GM12878 (cell line): ENCODE measurements around the gene PIK3R5. TPM values are rescaled to one million over a fixed set of nuclear protein-coding genes. Genes with fewer than 3 reads are reported as not detected.

ENCODE experiments used
- ATAC-seq: fragments of 200-7000 bp; cut with Tn5 transposase; 3 replicates; pipeline ENCODE4 v1.9.1; 2020; ENCODE audit warnings: mild to moderate bottlenecking, moderate library complexity
- BruUV-seq: library from RNA; stranded (reverse); fragments of 400-500 nt; replicated peaks from 2 replicates; lab custom pipeline; 2021; lab: Mats Ljungman, UMichigan
- CTCF ChIA-PET: fragments of 300-600 bp; sonication (Branson Sonifier 250); formaldehyde crosslinking; extraction: SDS; loops from one replicate; lab custom pipeline; 2021; ENCODE audit warnings: inconsistent platforms; lab: Yijun Ruan, JAX
- POLR2A ChIA-PET: fragments of 350-600 bp; formaldehyde crosslinking; extraction: SDS; loops from one replicate; lab custom pipeline; 2021; ENCODE audit warnings: inconsistent platforms; lab: Charles Lee
- RAD21 ChIA-PET: fragments of 300-600 bp; sonication (Branson Sonifier 250); formaldehyde crosslinking; loops from one replicate; lab custom pipeline; 2023; ENCODE audit warnings: antibody characterized with exemption; ENCODE audit not compliant: unreplicated experiment; lab: Charles Lee
- SMC1A ChIA-PET: fragments of 300-600 bp; sonication (Branson Sonifier 250); formaldehyde crosslinking; loops from one replicate; lab custom pipeline; 2023; ENCODE audit not compliant: unreplicated experiment, uncharacterized antibody; lab: Charles Lee
- DNase-seq: peaks from one replicate; pipeline ENCODE4 v3.0.0-alpha.2; 2011; ENCODE audit warnings: low read depth, low spot score
- FAIRE-seq: peaks from 3 replicates; lab custom pipeline; 2011; peaks lifted over from hg19 to GRCh38; lab: Jason Lieb, UNC
- H2AFZ ChIP-seq: 2 replicates; pipeline ENCODE4 v1.6.0; 2011; ENCODE audit warnings: low read depth, low read length, control low read depth; ENCODE audit not compliant: control insufficient read depth
- H3K27ac ChIP-seq: 2 replicates; pipeline ENCODE4 v1.5.1; 2011; ENCODE audit warnings: control low read depth; ENCODE audit not compliant: control insufficient read depth, insufficient read depth
- H3K27me3 ChIP-seq, 2 experiments: replicated peaks in 1 of 2; 2 replicates each; pipeline versions ENCODE4 v1.6.0 to v1.6.1; 2011; ENCODE audit warnings: low read length in 1 of 2; ENCODE audit not compliant: control insufficient read depth in 2 of 2, insufficient read depth in 2 of 2
- H3K36me3 ChIP-seq, 2 experiments: 2 replicates each; pipeline ENCODE4 v1.5.1; 2011; ENCODE audit warnings: low read length in 1 of 2; ENCODE audit not compliant: control insufficient read depth in 2 of 2, insufficient read depth in 2 of 2
- H3K4me1 ChIP-seq: 2 replicates; pipeline ENCODE4 v1.6.1; 2011; ENCODE audit warnings: mild to moderate bottlenecking, low read length, moderate library complexity, mixed read lengths; ENCODE audit not compliant: control insufficient read depth, insufficient read depth
- H3K4me2 ChIP-seq: 2 replicates; pipeline ENCODE4 v1.6.0; 2011; ENCODE audit warnings: control low read depth; ENCODE audit not compliant: control insufficient read depth, insufficient read depth
- H3K4me3 ChIP-seq: fragments of 200-600 bp; sonication (generic); 2 replicates; pipeline ENCODE4 v1.5.1; 2016
- H3K79me2 ChIP-seq: 2 replicates; pipeline ENCODE4 v1.6.0; 2011; ENCODE audit warnings: low read length; ENCODE audit not compliant: control insufficient read depth, insufficient read depth
- H3K9ac ChIP-seq: 2 replicates; pipeline ENCODE4 v1.8.0; 2011; ENCODE audit warnings: low read length, control low read depth, mixed read lengths; ENCODE audit not compliant: control insufficient read depth, insufficient read depth
- H3K9me3 ChIP-seq: replicated peaks from 3 replicates; pipeline ENCODE4 v1.5.1; 2011; ENCODE audit warnings: mild to moderate bottlenecking, low read length; ENCODE audit not compliant: control insufficient read depth, insufficient read depth
- H4K20me1 ChIP-seq: 2 replicates; pipeline ENCODE4 v1.6.0; 2011; ENCODE audit not compliant: control insufficient read depth, insufficient read depth
- BCL3 ChIP-seq: IDR thresholded peaks from 2 replicates; pipeline ENCODE4 v1.6.1; 2011; ENCODE audit warnings: borderline replicate concordance, low read depth, mild to moderate bottlenecking, moderate library complexity, low read length; ENCODE audit not compliant: insufficient read depth, poor library complexity, severe bottlenecking
- BRCA1 ChIP-seq: IDR thresholded peaks from 2 replicates; pipeline ENCODE4 v1.6.1; 2011; ENCODE audit warnings: low read depth, low read length, improper control_type of control experiment
- FOXM1 ChIP-seq: IDR thresholded peaks from 2 replicates; pipeline ENCODE4 v1.6.1; 2012; ENCODE audit warnings: low read depth, mild to moderate bottlenecking, inconsistent platforms, low read length, moderate library complexity
- IKZF1 ChIP-seq: fragments of 450-650 bp; conservative IDR thresholded peaks from 2 replicates; pipeline ENCODE4 v1.6.1; 2017; ENCODE audit warnings: antibody characterized with exemption, mild to moderate bottlenecking
- JUND ChIP-seq: IDR thresholded peaks from 2 replicates; pipeline ENCODE4 v1.6.1; 2012; ENCODE audit warnings: low read depth, mild to moderate bottlenecking, low read length, improper control_type of control experiment, moderate library complexity
- NFYB ChIP-seq: IDR thresholded peaks from 2 replicates; pipeline ENCODE4 v1.6.1; 2011; ENCODE audit warnings: low read depth, mild to moderate bottlenecking, low read length, improper control_type of control experiment, moderate library complexity; ENCODE audit not compliant: insufficient read depth
- NKRF ChIP-seq: fragments of 450-650 bp; conservative IDR thresholded peaks from 2 replicates; pipeline ENCODE4 v1.6.1; 2017; ENCODE audit warnings: mild to moderate bottlenecking, moderate library complexity
- POLR2AphosphoS2 ChIP-seq: IDR thresholded peaks from 2 replicates; pipeline ENCODE4 v1.6.1; 2011; ENCODE audit warnings: low read depth, mild to moderate bottlenecking, low read length, improper control_type of control experiment, moderate library complexity
- ZBTB33 ChIP-seq: fragments of 450-650 bp; IDR thresholded peaks from 2 replicates; pipeline ENCODE4 v1.6.1; 2017; ENCODE audit warnings: mild to moderate bottlenecking
- ZBTB4 ChIP-seq: fragments of 450-650 bp; formaldehyde crosslinking; IDR thresholded peaks from 2 replicates; pipeline ENCODE4 v1.4.0; 2022; ENCODE audit warnings: mild to moderate bottlenecking, moderate library complexity
- WGBS: methylation state at CpG from one replicate; pipeline ENCODE4 v1.1.6; 2016; ENCODE audit warnings: low lambda C conversion rate; ENCODE audit not compliant: insufficient replicate concordance, insufficient coverage; ENCODE audit errors: missing lambda C conversion rate; 5-methylcytosine and 5-hydroxymethylcytosine counted together
- in situ Hi-C: fragments of 300-500 bp; cut with MboI; formaldehyde crosslinking; loops from 9 replicates; pipeline ENCODE4 v1.14.3; 2018; ENCODE audit warnings: mixed read lengths
- intact Hi-C: fragments of 100-400 bp; cut with micrococcal nuclease; formaldehyde crosslinking; loops from one replicate; pipeline ENCODE4 v1.14.2; 2022; ENCODE audit not compliant: unreplicated experiment
- polyA plus RNA-seq, 11 experiments: library from polyadenylated mRNA; depleted of rRNA in 4 of 11; unstranded in 6 of 11; stranded (reverse) in 5 of 11; fragments of >200 nt; fragmentation: Nextera tagmentation in 4 of 11; fragmentation: Illumina TruSeq in 1 of 11; extraction: Ambion mirVana in 4 of 11; extraction: Trizol in 1 of 11; gene quantifications; 1 replicate in 1 of 11; 2 replicates in 10 of 11; pipeline versions ENCODE4 v1.2.1 to v1.2.3, GENCODE V29; 2011 to 2016; ENCODE audit warnings: inconsistent platforms in 2 of 11, missing spikeins in 2 of 11, low read depth in 1 of 11
- total RNA-seq, 4 experiments: library from RNA; depleted of rRNA in 3 of 4; stranded (reverse); fragments of >200 nt in 3 of 4; fragmentation: Illumina TruSeq in 1 of 4; extraction: Trizol in 1 of 4; gene quantifications; 2 replicates each; pipeline versions ENCODE4 v1.2.1 to v1.2.3, GENCODE V29; 2013 to 2021

Gene PIK3R5
- total and polyA plus RNA-seq, 10 of the 15 experiments (the other 5 are each of a cell fraction or from before 2014, with no cell fraction given) = 9.5 to 50.8 (median 35.5) TPM

- peak overlapping the region; percentile 55 for H3K4me3 ChIP-seq
- ChIA-PET CTCF (interaction anchor here (0.8 to 1.6 kb wide), 5 partner anchors 13 to 136 kb away, joined by 4 to 8 read pairs (median 4); no protein-coding TSS in a partner anchor), SMC1A (interaction anchor here (0.7 to 3.5 kb wide), 10 partner anchors 9 to 100 kb away, joined by 3 to 19 read pairs (median 4); no protein-coding TSS in a partner anchor), POLR2A (interaction anchor here (1.2 to 1.3 kb wide), 3 partner anchors 20 to 100 kb away, joined by 5 to 8 read pairs (median 6); no protein-coding TSS in a partner anchor), RAD21 (interaction anchor here (0.6 to 1.2 kb wide), 10 partner anchors 12 to 136 kb away, joined by 3 to 7 read pairs (median 4); no protein-coding TSS in a partner anchor)
- no peaks in the 10 kb centered on the region; the same call in 2 of the 3 replicates for H3K9me3 ChIP-seq
- WGBS = 94% methylated on average over 9 of the region's 9 CpGs
- H3K27ac ChIP-seq = peak overlapping the region; percentile 99
- peak; percentile 5 for ATAC-seq
- peaks cover 4 to 18% of the 10 kb centered on the region in 2 experiments; a peak in 3 of 4 replicates for H3K36me3 ChIP-seq
- BruUV-seq = TSS peak; percentile 5
- peak overlapping the region; percentile 84 for H3K4me2 ChIP-seq
- H3K9ac ChIP-seq = peak overlapping the region; percentile 44
- intact Hi-C loops = no loop called here
- in situ Hi-C loops = no loop called here
- no peaks in the 10 kb centered on the region for H4K20me1 ChIP-seq
- no peak overlapping the region for H2AFZ ChIP-seq
- peaks cover 37% of the 10 kb centered on the region for H3K4me1 ChIP-seq
- no peak for DNase-seq
- no peak for FAIRE-seq
- H3K27me3 ChIP-seq = no peaks in the 10 kb centered on the region
- H3K79me2 ChIP-seq = peaks cover 91% of the 10 kb centered on the region
- TF ChIP-seq ZBTB4 (CRISPR knock-in tag) = peak; percentile 63; the same call in 1 of the 2 replicates
- no peak for TF ChIP-seq NFYB
- 0 out of 2 replicates have a peak, but pooled peaks have one; percentile 27 for TF ChIP-seq ZBTB33
- TF ChIP-seq POLR2AphosphoS2 = 0 out of 2 replicates have a peak, but pooled peaks have one; percentile 29
- no peak for TF ChIP-seq JUND
- TF ChIP-seq FOXM1 = no peak
- TF ChIP-seq BCL3 = no peak
- 0 out of 2 replicates have a peak, but pooled peaks have one; percentile 48 for TF ChIP-seq NKRF
- 0 out of 2 replicates have a peak, but pooled peaks have one; percentile 45 for TF ChIP-seq IKZF1
- TF ChIP-seq BRCA1 = no peak
Measured at GRCh38 chr17:8862213-8863056, 103.1 kb downstream of the PIK3R5 start.
